Right forelimb (tissue), 1 donor: ENCODE results near the gene PHF5A.

Source experiments
- DNase-seq: peaks from one replicate; pipeline ENCODE4 v3.0.0-alpha.2; 2018

PHF5A gene, protein sequence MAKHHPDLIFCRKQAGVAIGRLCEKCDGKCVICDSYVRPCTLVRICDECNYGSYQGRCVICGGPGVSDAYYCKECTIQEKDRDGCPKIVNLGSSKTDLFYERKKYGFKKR

DNA sequence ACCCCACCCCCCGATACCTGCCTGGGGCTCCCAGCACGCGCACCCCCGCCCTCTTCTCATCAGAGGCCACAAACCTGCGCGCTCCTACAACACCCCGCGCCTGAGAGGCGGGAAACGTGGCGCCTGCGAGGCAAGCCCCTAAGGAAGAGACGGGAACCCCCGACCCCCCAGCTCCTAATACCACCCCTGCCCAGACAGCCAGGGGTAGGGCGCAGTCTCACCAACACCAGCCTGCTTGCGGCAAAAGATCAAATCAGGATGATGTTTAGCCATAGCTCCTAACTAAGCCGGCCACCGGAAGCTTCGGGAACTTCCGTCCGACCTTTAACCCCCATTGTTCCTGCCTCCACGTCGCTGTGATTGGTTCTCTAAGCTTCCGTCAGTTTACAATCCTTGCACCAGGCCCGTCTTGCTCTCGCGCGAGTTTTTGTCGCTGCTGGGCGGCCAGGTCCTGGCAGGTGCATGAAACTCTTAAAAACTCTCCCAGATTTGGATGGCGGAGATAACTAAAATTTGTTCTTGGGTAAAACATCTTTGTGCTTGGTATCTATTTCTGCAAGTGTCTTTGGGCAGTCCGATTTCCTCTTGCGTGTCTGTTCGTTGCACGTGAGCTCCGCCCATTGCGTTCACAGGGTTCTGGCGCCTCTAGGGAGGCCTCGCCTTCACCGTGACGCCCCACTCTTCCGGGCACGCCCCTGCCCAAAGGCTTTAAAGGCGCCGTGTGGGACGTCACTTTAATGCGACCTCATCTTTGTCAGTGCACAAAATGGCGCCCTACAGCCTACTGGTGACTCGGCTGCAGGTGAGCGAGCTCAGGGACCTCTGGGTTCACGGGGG lies at the start of gene PHF5A, which contains the start of gene ACO2:
Gene PHF5A, minus strand, starts transcription at position 312 of the 837 bp plus-strand sequence. Its CDS starts 39 bp downstream, at position 273.
Gene ACO2, plus strand, starts transcription at position 737 of the 837 bp plus-strand sequence. Its CDS starts 30 bp downstream, at position 767.
- peak; percentile 99 for DNase-seq

DNA sequence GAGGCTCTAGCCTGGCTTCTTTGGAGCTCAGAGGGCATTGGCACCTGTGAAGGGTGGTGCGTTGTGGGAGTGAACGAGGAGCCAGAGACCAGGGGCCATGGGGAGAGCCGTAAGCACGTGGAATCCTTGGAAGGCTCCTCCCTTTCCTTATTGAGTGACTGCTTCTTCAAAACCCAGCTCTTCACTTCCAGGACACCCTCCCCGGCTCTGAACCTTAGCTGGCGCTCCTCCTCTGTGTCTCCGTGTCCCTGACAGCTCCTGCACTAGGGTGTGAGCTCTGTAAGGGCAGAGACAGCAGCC lies 49.5 kb upstream of the PHF5A start:
- no peak for DNase-seq

DNA sequence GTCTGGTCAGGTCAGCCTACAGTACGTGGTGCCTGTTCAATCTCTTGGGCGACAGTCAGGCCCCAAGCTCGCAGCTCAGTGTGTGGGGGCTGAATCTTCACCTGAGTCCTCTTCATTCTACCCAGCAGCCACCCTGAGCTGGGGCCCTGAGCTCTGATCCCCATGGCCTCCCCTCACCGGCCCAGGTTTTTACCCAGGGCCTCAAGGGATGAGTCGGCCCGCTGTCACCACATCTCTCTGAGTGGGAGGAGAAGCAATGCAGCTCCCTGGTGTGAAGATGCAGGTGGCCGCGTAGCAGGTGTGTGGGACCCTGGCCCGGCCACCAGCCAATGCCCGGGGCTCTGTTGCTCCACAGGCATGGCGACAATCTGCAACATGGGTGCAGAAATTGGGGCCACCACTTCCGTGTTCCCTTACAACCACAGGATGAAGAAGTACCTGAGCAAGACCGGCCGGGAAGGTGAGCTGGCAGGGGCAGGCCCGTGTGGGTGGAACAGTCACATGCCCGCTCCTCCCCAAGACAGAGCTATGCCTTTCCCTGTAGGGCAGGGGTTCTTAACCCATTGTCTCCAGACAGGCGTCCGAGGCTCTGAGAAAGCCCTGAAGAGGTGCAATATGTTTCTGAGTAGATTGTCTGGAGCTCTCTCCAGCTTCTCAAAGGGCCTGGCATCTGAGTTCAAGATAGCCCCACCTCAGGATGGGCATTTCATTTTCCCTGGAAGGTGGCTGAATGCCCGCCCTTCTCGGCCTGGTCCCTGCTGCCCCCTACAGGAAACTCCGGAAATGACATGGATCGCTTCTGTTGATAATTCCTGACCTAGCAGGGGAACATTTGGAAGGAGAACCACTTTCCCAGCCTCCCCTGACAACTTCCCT lies 48.9 kb upstream of the PHF5A start:
- DNase-seq: peak; percentile 87

DNA sequence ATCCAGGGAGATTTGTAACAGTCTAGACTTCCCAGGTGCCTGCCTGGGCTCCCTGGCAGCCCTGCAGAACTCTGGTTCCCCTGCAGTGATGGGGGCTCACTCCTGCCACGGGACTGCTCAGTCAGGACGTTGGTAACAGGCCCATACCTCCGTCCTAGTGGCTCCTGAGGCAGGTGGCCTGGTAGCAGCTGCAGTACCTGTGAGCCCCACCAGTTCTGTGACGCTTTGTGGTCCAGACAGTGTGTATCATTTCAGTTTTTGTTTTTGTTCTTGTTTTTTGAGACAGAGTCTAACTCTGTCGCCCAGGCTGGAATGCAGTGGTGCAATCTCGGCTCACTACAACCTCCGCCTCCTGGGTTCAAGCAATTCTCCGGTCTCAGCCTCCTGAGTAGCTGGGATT lies 48.0 kb upstream of the PHF5A start:
- DNase-seq: no peak

DNA sequence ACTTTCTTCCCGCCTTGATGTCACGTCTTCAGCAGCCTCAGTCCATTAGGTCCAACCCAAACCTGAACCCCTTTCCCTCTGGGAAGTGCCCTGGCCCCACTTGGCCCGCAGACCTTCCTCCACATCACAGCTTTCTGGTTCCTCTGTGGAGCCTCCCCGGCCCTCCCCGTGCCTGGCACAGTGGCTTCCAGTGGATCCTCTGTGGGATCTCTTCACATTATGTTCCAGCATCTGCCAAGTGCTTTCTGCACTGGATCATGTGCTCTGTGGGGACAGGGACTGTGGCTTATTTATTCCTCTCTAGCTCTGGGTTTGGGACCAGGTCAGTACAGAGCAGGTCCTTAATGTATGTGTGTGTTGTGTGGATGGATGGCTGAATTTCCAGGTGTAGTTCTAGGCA lies 44.9 kb upstream of the PHF5A start:
- no peak for DNase-seq

DNA sequence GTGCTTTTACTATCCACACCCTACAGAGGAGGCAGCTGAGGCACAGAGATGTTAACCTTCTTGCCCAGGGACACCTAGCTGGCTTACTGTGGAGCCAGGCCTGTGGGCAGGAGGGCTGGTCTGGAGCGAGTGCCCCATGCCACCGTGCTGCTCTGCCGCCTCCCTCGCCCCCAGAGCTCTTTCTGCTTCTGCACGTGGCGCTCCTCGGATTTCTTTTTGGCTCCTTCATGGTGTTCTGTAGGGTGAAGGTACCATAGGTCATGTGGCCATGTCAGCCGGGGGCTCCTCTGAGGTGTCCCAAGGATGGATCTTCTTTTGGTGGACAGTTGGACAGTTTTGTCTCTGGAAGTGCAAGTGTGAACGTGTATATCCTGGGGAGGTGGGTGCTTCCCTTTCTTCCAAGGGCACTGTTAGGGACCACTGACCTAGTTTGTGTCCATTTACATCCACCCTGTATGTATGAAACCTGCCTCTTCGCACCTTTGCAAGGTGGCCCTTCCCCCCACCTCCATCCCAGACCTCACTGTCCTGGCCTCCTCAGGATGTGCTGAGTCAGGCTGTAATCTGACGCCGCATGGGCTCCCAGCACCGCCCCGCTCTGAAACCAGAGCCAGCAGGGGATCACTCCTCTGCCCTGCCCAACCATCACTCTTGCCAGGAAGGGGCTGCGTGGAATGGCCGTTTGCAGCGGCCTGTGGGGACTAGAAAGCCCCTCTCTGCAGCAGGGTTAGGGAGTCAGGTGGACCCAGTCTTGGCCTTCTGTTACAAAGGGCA lies 44.1 kb upstream of the PHF5A start:
- no peak for DNase-seq

DNA sequence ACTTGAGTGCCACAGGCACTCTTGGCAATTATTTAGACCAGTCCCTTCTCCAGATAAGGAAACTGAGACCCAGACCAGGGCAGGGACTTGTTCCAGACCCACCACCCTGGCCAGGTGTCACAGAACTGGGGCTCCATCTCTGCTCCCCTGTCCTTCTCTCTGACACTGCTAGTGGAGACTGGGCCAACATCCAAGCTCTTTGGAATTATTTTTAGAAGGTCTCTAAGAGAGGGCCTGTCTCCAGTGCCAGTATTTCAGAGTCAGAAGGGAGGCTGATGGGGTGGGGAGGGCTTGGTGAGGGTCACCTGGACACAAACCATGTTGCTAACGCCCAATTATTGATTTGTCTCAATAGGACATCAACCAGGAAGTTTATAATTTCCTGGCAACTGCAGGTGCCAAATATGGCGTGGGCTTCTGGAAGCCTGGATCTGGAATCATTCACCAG lies 43.1 kb upstream of the PHF5A start:
- no peak for DNase-seq

DNA sequence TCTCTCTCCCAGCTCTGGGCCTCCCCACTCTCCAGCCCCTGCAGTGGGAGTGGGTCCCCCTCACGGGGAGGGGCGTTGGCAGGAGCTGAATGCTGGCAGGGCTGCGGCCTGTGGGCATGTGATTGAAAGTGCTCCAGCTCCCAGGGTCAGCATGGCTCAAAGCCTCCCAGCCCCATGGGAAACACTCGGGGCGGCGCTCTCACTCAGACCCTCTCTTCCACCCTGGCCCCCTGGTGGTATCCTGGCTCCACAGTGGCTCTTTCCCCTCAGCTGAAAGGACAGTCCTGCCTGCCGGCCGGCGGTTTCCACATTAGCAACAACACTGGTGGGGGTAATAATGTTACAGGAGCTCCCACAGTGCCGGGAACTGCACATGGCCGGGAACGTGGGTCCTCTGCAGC lies 40.3 kb upstream of the PHF5A start:
- DNase-seq: no peak

DNA sequence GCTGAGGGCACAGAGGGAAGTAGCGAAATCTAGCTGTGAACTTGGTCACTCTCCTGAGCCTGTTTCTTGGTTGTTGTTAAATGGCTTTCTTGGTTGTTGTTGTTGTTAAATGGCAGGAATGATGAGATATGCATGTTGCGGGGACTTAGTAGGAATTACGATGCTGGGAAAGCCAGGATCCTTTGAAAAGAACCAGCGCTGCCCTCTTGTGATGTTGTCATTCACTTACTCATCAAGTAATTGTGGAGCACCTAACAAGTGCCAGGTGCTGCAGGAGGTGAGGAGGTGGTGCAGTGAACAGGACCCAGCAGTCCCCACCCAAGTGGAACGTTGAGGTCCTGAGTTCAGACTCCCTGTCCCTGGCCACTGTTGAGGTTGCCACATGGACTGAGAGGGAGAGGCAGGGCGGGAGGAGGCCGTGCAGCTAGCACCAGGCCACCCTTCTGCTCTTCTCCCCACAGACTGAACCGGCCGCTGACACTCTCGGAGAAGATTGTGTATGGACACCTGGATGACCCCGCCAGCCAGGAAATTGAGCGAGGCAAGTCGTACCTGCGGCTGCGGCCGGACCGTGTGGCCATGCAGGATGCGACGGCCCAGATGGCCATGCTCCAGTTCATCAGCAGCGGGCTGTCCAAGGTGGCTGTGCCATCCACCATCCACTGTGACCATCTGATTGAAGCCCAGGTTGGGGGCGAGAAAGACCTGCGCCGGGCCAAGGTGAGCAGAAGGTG lies 39.0 kb upstream of the PHF5A start:
- DNase-seq: no peak

DNA sequence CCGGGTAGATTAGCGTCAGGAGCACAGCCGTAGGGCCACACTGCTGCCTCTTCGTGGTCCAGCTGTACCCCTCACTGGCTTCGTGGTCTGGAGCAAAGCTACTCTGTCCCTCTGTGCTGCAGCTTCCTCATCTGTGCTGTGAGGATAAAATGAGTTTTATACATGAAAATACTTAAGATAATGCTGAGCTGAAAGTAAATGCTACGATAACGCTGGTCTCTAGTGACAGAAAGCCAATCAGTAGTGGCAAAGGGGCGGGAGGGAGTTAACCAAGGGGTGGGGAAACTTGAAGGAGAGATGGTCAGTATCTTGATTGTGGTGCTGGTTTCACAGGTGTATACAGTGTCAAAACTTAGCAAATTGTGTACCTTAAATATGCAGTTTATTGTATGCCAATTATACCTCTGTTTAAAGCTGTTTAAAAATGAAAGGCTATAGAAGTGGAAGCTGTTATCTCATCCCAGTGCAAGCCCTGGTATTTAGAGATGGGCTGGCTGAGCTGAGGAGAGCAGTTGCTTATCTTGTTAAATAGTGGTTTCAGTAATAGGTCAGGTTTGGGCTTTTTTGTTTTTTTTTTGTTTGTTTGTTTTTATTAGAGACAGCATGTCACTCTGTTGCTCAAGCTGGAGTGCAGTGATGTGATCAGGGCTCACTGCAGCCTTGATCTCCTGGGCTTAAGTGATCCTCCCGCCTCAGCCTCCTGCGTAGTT lies 37.2 kb upstream of the PHF5A start:
- no peak for DNase-seq

DNA sequence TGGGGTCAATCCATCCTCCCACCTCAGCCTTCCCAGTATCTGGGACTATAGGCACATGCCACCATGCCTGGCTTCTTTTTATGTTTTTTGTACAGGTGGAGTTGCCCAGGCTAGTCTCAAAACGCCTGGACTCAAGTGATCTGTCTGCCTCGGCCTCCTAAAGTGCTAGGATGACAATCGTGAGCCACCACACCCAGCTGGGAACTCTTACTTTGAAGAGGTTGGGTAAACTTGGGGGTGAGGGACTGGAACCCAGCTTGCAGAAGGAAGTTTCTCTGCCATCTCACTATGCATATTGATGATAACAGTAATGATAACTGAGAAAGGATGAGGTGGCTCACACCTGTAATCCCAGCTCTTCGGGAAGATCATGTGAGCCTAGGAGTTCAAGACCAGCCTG lies 36.3 kb upstream of the PHF5A start:
- no peak for DNase-seq

DNA sequence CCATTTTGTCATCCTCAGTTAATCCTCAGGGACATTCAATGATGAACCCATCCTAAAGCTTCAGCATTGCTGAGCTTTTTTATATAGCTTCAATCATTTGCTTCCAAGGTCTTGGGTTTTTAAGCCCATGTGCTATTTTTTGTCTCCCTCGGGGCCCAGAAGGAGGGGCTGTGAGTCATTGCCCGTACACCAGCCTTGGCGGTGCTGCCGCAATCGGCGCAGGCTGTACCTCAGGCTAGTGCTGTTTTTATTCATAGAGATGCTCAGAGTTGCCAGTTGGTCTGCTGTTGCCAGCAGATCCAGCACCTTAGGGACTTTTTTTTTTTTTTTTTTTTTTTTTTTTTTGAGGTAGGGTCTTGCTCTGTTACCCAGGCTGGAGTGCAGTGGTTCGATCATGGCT lies 35.9 kb upstream of the PHF5A start:
- DNase-seq: no peak

DNA sequence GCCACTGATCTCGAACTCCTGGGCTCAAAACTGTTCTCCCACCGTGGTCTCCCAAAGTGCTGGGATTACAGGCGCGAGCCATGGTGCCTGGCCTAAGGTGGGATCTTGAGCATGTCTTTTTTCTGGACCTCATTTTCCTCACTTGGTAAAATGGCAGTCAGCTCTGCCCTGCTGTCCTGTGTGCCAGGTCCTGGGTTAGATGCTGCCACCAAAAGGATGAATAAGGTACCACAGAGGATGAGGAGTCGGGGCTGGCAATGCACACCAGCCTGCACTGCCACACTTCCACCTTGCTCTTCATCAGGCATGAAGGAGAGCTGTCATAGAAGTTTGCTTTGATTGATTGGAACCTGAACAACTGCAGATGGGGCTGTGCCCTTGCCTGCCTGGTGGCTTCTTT lies 32.7 kb upstream of the PHF5A start:
- no peak for DNase-seq

DNA sequence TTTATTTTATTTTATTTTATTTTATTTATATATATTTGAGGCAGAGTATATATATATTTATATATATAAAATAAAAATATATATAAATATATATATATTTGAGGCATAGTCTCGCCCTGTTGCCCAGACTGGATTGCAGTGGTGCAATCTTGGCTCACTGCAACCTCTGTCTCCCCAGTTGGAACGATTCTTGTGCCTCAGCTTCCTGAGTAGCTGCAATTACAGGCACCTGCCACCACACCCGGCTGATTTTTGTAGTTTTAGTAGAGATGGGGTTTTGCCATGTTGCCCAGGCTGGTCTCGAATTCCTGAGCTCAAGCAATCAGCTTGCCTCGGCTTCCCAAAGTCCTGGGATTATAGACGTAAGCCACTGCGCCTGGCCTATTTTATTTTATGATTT lies 31.8 kb upstream of the PHF5A start:
- DNase-seq: no peak

DNA sequence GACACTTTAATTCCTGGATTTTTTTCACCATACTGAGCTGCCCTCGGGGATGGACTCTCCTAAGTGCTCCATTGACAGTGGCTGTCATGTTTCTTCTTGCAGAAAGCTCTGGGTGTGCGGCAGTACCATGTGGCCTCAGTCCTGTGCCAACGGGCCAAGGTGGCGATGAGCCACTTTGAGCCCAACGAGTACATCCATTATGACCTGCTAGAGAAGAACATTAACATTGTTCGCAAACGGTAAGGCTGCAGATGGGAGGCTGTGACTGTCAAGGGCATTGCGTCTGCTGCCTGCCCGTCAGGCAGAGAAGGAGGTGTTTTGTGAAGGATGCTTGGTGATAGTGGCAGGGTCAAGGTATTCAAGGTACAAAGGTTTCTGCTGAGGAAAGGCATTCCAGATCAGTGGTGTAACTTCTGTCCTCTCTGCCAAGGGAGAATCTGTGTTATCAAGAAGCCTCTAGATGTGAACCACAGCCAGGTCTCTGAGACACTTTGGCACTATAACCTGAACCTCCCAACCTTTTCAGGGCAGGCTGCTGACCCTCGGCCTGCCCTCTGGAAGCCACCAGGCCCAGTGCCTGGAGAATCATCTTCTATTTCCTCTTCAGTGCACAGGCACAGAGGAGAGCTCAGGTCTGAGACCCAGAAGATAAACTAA lies 31.3 kb upstream of the PHF5A start:
- no peak for DNase-seq

DNA sequence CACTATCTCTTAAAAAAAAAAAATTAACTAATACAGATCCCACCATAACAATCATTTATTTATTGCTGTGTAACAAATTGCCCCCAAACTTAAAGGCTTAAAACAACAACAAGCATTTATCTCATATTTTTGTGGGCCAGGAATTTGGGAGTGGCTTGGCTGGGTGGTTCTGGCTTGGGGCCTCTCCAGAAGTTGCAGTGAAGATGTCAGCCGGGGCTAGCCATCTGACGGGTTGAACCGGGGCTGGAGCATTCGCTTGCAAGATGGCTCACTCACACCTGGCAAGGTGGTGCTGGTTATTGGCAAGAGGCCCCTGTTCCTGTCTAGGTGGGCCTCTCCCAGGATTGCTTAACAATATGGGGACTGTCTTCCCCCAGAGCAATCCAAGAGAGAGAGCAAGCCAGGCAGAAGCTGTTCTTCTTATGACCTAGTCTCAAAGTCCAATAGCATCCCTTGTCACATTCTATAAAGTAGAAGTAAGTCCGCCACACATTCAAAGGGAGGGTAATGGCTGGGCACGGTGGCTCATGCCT lies 29.9 kb upstream of the PHF5A start:
- DNase-seq: no peak

DNA sequence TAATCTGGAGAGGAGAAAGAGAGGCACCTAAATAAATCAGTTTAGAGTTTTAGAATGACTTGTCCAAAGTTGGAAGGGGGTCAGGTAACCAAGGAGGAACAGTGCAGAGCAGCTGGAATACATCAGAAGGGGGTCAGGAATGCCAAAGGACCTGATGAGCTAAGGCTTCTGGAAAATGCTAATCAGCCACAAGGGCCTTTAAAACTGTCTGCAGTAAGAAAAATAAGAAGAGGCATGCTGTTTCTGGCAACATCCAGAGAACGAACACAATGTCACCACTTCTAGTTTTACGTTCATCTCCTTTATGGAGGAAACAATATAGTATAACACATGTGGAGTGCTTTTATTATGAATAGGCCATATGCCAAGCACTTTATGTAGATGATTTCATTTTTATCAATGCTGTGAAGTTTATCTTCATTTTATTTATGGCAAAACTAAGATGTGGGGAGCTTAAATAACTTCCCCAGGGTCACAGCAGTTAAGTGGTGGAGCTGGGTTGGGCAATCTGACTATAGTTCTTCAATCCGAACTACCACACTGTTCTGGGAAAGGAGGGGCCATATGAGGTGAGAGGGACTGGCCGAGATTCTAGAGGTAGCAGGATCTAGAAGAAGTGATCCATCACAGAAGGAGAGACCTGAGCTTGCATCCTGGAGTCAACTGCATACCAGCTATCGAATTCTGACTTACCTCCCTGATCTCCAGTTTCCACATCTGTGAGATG lies 23.0 kb upstream of the PHF5A start:
- DNase-seq: no peak

DNA sequence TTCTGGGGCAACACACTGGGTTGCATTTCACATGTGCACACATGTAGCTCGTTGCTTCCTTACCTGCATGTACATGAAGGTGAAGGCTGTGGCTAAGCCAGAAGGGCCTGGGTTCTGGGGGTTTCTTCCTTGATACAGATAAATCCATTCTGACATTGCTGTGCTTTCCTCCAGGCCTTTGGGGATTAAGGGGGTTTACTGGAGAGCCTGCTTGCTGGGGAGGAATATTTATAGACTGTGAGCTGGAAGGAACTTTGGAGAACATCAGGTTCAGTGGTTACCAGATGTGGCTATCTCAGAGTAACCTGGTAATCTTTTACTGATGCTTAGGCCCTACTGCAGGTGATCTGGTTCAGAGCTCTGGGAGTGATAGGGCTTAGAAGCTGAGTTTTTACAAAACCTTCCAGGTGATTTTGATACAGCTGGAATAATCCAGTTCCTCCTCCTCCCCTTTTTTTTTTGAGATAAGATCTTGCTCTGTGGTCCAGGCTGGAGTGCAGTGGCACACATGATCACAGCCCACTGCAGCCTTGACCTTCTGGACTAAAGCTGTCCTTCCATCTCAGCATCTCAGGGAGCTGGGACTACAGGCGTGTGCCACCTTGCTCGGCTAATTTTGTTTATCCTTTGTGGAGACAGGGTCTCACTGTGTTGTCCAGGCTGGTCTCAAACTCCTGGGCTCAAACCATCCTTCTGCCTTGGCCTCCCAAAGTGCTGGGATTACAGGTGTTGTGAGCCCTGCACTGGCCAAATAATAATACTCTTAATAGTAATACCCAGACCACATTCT lies 20.3 kb upstream of the PHF5A start:
- no peak for DNase-seq

DNA sequence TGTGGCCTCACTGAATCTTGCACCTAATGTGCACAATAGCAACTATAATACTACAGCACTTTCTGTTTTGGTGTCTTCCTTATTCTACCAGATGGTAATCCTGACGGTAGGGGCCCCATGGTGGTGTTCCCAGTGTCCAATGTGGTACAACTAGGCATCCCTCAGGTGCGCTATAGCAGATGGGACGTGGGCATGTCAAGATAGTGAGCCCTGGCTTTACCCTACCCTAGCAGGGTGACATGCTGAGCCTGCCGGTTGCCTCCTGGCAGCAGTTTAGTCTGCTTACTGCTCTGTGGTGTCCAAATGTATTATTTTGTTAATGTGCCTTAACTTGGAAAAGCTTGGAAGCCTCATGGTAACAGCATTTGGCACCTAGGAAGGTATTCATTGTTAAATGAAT lies 19.6 kb upstream of the PHF5A start:
- DNase-seq: no peak
